ENCODE data around the gene TATDN2. TPM values are rescaled to one million over a fixed set of nuclear protein-coding genes. Genes with fewer than 3 reads are reported as not detected.

Gene TATDN2
- total RNA-seq, 1 experiment from 2014 or later: 30.4 TPM

- ChIA-PET POLR2A (no interaction called here), CTCF (interaction anchor here (0.7 to 1.3 kb wide), 4 partner anchors 12 to 332 kb away, joined by 3 to 4 read pairs (median 4); no protein-coding TSS in a partner anchor)
- no peaks in the 10 kb centered on the region for H3K27me3 ChIP-seq (ENCODE audit: control insufficient read depth, insufficient read depth, low read length)
- BruUV-seq (replicated peaks): no TSS peak
- TF ChIP-seq CTCF (IDR thresholded peaks at IDR 0.05): no peak
- no peak for TF ChIP-seq TCF7L2 (IDR thresholded peaks at IDR 0.05; ENCODE audit: low read depth, low read length)
- TF ChIP-seq POLR2AphosphoS5 (IDR thresholded peaks at IDR 0.05; ENCODE audit: low read depth, low read length): no peak
- TF ChIP-seq SIN3A (IDR thresholded peaks at IDR 0.05; ENCODE audit: borderline replicate concordance, insufficient read depth, low read depth, low read length): no peak
- intact Hi-C loops (cut with micrococcal nuclease; ENCODE audit: unreplicated experiment) (no loop called here), in situ Hi-C loops (cut with HindIII; ENCODE audit: low pct_unique_long_range_greater_than_20kb, low sequenced_read_pairs) (no loop called here)
- peak overlapping the region; percentile 95 to 99 for H3K4me3 ChIP-seq (ENCODE audit: low read depth in 2 of 2, low read length in 2 of 2)
- DNase-seq (ENCODE audit: low read depth, low spot score) (no peak), ATAC-seq (no peak)
- H3K4me1 ChIP-seq (ENCODE audit: control insufficient read depth, insufficient read depth, low read length): peaks cover 4% of the 10 kb centered on the region; the same call in 1 of the 2 replicates
- H3K36me3 ChIP-seq (ENCODE audit: control insufficient read depth, insufficient read depth, low read length): peaks cover 13% of the 10 kb centered on the region
- H3K27ac ChIP-seq (ENCODE audit: low read length): no peak overlapping the region
- no peaks in the 10 kb centered on the region for H3K9me3 ChIP-seq (ENCODE audit: control insufficient read depth, insufficient read depth, low read depth, low read length)
Measured at GRCh38 chr3:10321630-10322351, 73.5 kb downstream of the TATDN2 start.

- Histone ChIP-seq H3K9me3 (ENCODE audit: control insufficient read depth, insufficient read depth, low read depth, low read length) (no peaks in the 10 kb centered on the region), H3K27ac (ENCODE audit: low read length) (no peak overlapping the region), H3K4me1 (ENCODE audit: control insufficient read depth, insufficient read depth, low read length) (peaks cover 4% of the 10 kb centered on the region; the same call in 1 of the 2 replicates), H3K4me3 (ENCODE audit: low read depth in 2 of 2, low read length in 2 of 2) (no peak overlapping the region), H3K36me3 (ENCODE audit: control insufficient read depth, insufficient read depth, low read length) (peaks cover 13% of the 10 kb centered on the region), H3K27me3 (ENCODE audit: control insufficient read depth, insufficient read depth, low read length) (peaks cover 3% of the 10 kb centered on the region; the same call in 1 of the 2 replicates)
- TF ChIP-seq SIN3A (IDR thresholded peaks at IDR 0.05; ENCODE audit: borderline replicate concordance, insufficient read depth, low read depth, low read length): no peak
- peak; percentile 62; the same call in 1 of the 2 replicates for TF ChIP-seq CTCF (IDR thresholded peaks at IDR 0.05)
- ChIA-PET CTCF (interaction anchor here (0.6 to 1.3 kb wide), 6 partner anchors 12 to 332 kb away, joined by 3 to 4 read pairs (median 4); no protein-coding TSS in a partner anchor), POLR2A (no interaction called here)
- DNase-seq (ENCODE audit: low read depth, low spot score) (no peak), ATAC-seq (no peak)
- in situ Hi-C loops (cut with HindIII; ENCODE audit: low pct_unique_long_range_greater_than_20kb, low sequenced_read_pairs): no loop called here
- intact Hi-C loops (cut with micrococcal nuclease; ENCODE audit: unreplicated experiment): no loop called here
- no TSS peak for BruUV-seq (replicated peaks)
Measured at GRCh38 chr3:10322352-10322710, 74.1 kb downstream of the TATDN2 start.

- Histone ChIP-seq H3K4me3 (ENCODE audit: low read depth in 2 of 2, low read length in 2 of 2) (no peak overlapping the region), H3K27ac (ENCODE audit: low read length) (no peak overlapping the region), H3K36me3 (ENCODE audit: control insufficient read depth, insufficient read depth, low read length) (no peaks in the 10 kb centered on the region), H3K9me3 (ENCODE audit: control insufficient read depth, insufficient read depth, low read depth, low read length) (no peaks in the 10 kb centered on the region), H3K27me3 (ENCODE audit: control insufficient read depth, insufficient read depth, low read length) (peaks cover 8% of the 10 kb centered on the region; the same call in 1 of the 2 replicates), H3K4me1 (ENCODE audit: control insufficient read depth, insufficient read depth, low read length) (no peaks in the 10 kb centered on the region)
- TF ChIP-seq SIN3A (IDR thresholded peaks at IDR 0.05; ENCODE audit: borderline replicate concordance, insufficient read depth, low read depth, low read length) (no peak), REST (IDR thresholded peaks at IDR 0.05; ENCODE audit: insufficient read depth in 1 of 2, low read depth in 2 of 2, low read length in 1 of 2) (no peak), TCF7L2 (IDR thresholded peaks at IDR 0.05; ENCODE audit: low read depth, low read length) (no peak), POLR2AphosphoS5 (IDR thresholded peaks at IDR 0.05; ENCODE audit: low read depth, low read length) (no peak), CTCF (IDR thresholded peaks at IDR 0.05) (no peak)
- ATAC-seq (no peak), DNase-seq (ENCODE audit: low read depth, low spot score) (no peak)
- ChIA-PET POLR2A (no interaction called here), CTCF (interaction anchor here (0.7 kb wide), 1 partner anchor 33 kb away, joined by 3 read pairs; no protein-coding TSS in a partner anchor)
- in situ Hi-C loops (cut with HindIII; ENCODE audit: low pct_unique_long_range_greater_than_20kb, low sequenced_read_pairs) (no loop called here), intact Hi-C loops (cut with micrococcal nuclease; ENCODE audit: unreplicated experiment) (no loop called here)
- BruUV-seq (replicated peaks): no TSS peak
Measured at GRCh38 chr3:10327592-10327991, 79.3 kb downstream of the TATDN2 start.
